ENCODE results near the gene SRSF10.

DNA sequence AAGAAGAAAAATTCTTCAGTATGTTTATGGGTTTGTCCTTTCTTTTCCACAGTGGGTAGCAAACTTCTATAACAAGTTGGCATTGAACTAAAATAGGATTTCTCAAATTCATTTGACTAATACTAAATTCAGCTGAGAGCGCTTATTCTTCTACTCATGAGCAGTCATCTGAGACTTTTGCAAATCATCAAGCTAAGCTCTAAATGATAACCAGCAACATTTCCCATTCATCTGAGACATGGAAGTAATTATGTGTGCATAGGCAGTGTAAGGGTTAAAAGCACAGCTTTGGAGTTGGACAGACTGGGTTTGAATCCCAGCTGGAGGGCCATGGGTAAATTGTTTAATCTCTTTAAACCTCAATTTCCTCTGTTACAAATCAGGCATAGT, 48.6 kb downstream of the SRSF10 start:
- TF ChIP-seq, protein P1, sequence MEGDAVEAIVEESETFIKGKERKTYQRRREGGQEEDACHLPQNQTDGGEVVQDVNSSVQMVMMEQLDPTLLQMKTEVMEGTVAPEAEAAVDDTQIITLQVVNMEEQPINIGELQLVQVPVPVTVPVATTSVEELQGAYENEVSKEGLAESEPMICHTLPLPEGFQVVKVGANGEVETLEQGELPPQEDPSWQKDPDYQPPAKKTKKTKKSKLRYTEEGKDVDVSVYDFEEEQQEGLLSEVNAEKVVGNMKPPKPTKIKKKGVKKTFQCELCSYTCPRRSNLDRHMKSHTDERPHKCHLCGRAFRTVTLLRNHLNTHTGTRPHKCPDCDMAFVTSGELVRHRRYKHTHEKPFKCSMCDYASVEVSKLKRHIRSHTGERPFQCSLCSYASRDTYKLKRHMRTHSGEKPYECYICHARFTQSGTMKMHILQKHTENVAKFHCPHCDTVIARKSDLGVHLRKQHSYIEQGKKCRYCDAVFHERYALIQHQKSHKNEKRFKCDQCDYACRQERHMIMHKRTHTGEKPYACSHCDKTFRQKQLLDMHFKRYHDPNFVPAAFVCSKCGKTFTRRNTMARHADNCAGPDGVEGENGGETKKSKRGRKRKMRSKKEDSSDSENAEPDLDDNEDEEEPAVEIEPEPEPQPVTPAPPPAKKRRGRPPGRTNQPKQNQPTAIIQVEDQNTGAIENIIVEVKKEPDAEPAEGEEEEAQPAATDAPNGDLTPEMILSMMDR (IDR thresholded peaks at IDR 0.05): no peak
- no peak for TF ChIP-seq POLR2A (IDR thresholded peaks at IDR 0.05)
